ENCODE results near the gene IWS1. TPM values are rescaled to one million over a fixed set of nuclear protein-coding genes. Genes with fewer than 3 reads are reported as not detected.
A peak's percentile ranks its signal among the peaks of the same experiment; 100 is the strongest.

IWS1 gene
- total RNA-seq, 1 experiment from 2014 or later, result 70.5 TPM

GRCh38 chr2:127508023-127508630, 18.2 kb downstream of the IWS1 start:
- ATAC-seq (no peak), DNase-seq (ENCODE audit: low spot score) (no peak)
- POLR2A ChIA-PET, result interaction anchor here (0.7 kb wide), 1 partner anchor 214 kb away, joined by 4 read pairs; the partner anchor contains the start of gene ERCC3
- CTCF ChIA-PET, result interaction anchor here (1.1 kb wide), 1 partner anchor 29 kb away, joined by 4 read pairs; no protein-coding TSS in a partner anchor
- TF ChIP-seq SP1 (CRISPR knock-in tag; conservative IDR thresholded peaks at IDR 0.05) (no peak), ZNF219 (CRISPR knock-in tag; IDR thresholded peaks at IDR 0.05; ENCODE audit: borderline replicate concordance) (no peak), ELF4 (CRISPR knock-in tag; IDR thresholded peaks at IDR 0.05; ENCODE audit: low read depth) (no peak), CREM (CRISPR knock-in tag; IDR thresholded peaks at IDR 0.05) (no peak), CREB1 (CRISPR knock-in tag; IDR thresholded peaks at IDR 0.05) (no peak), FOXK1 (CRISPR knock-in tag; IDR thresholded peaks at IDR 0.05) (no peak), ZNF263 (CRISPR knock-in tag; IDR thresholded peaks at IDR 0.05; ENCODE audit: low read depth) (no peak)
- H3K4me1 Mint-ChIP-seq, result peaks cover 11% of the 10 kb centered on the region
- peaks cover 25% of the 10 kb centered on the region for H3K36me3 Mint-ChIP-seq
- no peaks in the 10 kb centered on the region for H3K27me3 Mint-ChIP-seq (ENCODE audit: low read depth)
- H3K27ac Mint-ChIP-seq, result 0 out of 2 replicates have a peak overlapping the region, but pooled peaks have one; percentile 78
- H3K4me3 Mint-ChIP-seq, result no peak overlapping the region
- no peaks in the 10 kb centered on the region for H3K9me3 Mint-ChIP-seq

DNA sequence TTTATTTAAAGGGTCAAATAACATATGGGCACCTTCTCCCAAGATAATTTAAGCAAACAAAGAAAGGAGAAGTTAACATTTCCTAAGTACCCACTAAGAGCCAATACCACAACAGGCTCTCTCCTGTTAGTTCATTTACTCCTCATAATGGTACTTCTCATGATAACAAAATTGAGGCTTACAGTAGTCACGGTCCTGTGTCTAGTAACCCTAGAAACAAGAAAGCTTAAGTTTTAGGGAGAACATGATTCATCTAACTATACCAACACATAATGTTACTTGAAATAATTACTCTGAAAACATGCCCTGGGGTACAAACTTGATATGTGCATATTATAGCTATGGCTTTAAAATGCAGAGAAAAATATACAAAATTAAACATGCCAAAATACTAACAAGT, 19.8 kb downstream of the IWS1 start:
- Mint-ChIP-seq H3K4me1 (peaks cover 4% of the 10 kb centered on the region), H3K4me3 (no peak overlapping the region), H3K27me3 (ENCODE audit: low read depth) (no peaks in the 10 kb centered on the region), H3K36me3 (peaks cover 39% of the 10 kb centered on the region), H3K9me3 (no peaks in the 10 kb centered on the region), H3K27ac (no peak overlapping the region)
- DNase-seq (ENCODE audit: low spot score), result no peak
- no peak for ATAC-seq
- POLR2A ChIA-PET, result no interaction called here
- CTCF ChIA-PET, result interaction anchor here (0.9 kb wide), 1 partner anchor 189 kb away, joined by 3 read pairs; no protein-coding TSS in a partner anchor
- TF ChIP-seq KAT7 (CRISPR knock-in tag; IDR thresholded peaks at IDR 0.05; ENCODE audit: borderline replicate concordance), result no peak
- no peak for TF ChIP-seq GTF2I (CRISPR knock-in tag; conservative IDR thresholded peaks at IDR 0.05)
- no peak for TF ChIP-seq ESRRA (CRISPR knock-in tag; IDR thresholded peaks at IDR 0.05; ENCODE audit: borderline replicate concordance)
- no peak for TF ChIP-seq ZNF219 (CRISPR knock-in tag; IDR thresholded peaks at IDR 0.05; ENCODE audit: borderline replicate concordance)
- TF ChIP-seq, protein P1, sequence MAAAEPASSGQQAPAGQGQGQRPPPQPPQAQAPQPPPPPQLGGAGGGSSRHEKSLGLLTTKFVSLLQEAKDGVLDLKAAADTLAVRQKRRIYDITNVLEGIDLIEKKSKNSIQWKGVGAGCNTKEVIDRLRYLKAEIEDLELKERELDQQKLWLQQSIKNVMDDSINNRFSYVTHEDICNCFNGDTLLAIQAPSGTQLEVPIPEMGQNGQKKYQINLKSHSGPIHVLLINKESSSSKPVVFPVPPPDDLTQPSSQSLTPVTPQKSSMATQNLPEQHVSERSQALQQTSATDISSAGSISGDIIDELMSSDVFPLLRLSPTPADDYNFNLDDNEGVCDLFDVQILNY (CRISPR knock-in tag; IDR thresholded peaks at IDR 0.05), result no peak
- no peak for TF ChIP-seq ZNF396 (CRISPR knock-in tag; IDR thresholded peaks at IDR 0.05; ENCODE audit: borderline replicate concordance)
- TF ChIP-seq MXD4 (CRISPR knock-in tag; IDR thresholded peaks at IDR 0.05; ENCODE audit: borderline replicate concordance), result no peak
- no peak for TF ChIP-seq CREM (CRISPR knock-in tag; IDR thresholded peaks at IDR 0.05)
- TF ChIP-seq IRF1 (CRISPR knock-in tag; IDR thresholded peaks at IDR 0.05), result no peak
- TF ChIP-seq, protein P2, sequence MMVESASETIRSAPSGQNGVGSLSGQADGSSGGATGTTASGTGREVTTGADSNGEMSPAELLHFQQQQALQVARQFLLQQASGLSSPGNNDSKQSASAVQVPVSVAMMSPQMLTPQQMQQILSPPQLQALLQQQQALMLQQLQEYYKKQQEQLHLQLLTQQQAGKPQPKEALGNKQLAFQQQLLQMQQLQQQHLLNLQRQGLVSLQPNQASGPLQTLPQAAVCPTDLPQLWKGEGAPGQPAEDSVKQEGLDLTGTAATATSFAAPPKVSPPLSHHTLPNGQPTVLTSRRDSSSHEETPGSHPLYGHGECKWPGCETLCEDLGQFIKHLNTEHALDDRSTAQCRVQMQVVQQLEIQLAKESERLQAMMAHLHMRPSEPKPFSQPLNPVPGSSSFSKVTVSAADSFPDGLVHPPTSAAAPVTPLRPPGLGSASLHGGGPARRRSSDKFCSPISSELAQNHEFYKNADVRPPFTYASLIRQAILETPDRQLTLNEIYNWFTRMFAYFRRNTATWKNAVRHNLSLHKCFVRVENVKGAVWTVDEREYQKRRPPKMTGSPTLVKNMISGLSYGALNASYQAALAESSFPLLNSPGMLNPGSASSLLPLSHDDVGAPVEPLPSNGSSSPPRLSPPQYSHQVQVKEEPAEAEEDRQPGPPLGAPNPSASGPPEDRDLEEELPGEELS (CRISPR knock-in tag; IDR thresholded peaks at IDR 0.05), result no peak
- TF ChIP-seq AR (CRISPR knock-in tag; IDR thresholded peaks at IDR 0.05), result no peak
- no peak for TF ChIP-seq MYBL2 (CRISPR knock-in tag; IDR thresholded peaks at IDR 0.05)
- TF ChIP-seq, protein P3, sequence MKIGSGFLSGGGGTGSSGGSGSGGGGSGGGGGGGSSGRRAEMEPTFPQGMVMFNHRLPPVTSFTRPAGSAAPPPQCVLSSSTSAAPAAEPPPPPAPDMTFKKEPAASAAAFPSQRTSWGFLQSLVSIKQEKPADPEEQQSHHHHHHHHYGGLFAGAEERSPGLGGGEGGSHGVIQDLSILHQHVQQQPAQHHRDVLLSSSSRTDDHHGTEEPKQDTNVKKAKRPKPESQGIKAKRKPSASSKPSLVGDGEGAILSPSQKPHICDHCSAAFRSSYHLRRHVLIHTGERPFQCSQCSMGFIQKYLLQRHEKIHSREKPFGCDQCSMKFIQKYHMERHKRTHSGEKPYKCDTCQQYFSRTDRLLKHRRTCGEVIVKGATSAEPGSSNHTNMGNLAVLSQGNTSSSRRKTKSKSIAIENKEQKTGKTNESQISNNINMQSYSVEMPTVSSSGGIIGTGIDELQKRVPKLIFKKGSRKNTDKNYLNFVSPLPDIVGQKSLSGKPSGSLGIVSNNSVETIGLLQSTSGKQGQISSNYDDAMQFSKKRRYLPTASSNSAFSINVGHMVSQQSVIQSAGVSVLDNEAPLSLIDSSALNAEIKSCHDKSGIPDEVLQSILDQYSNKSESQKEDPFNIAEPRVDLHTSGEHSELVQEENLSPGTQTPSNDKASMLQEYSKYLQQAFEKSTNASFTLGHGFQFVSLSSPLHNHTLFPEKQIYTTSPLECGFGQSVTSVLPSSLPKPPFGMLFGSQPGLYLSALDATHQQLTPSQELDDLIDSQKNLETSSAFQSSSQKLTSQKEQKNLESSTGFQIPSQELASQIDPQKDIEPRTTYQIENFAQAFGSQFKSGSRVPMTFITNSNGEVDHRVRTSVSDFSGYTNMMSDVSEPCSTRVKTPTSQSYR (CRISPR knock-in tag; IDR thresholded peaks at IDR 0.05), result no peak
- TF ChIP-seq ZNF263 (CRISPR knock-in tag; IDR thresholded peaks at IDR 0.05; ENCODE audit: low read depth), result no peak
- TF ChIP-seq HMGXB4 (CRISPR knock-in tag; IDR thresholded peaks at IDR 0.05), result no peak
- no peak for TF ChIP-seq TEAD1 (CRISPR knock-in tag; IDR thresholded peaks at IDR 0.05)
- TF ChIP-seq ZBTB21 (CRISPR knock-in tag; IDR thresholded peaks at IDR 0.05; ENCODE audit: borderline replicate concordance), result no peak
